Colonic mucosa (tissue), 4 donors: Measurements from ENCODE around the gene TRPM2. TPM values are rescaled to one million over a fixed set of nuclear protein-coding genes. Genes with fewer than 3 reads are reported as not detected.

Experiments
- DNase-seq: peaks from one replicate; pipeline ENCODE4 v3.0.0-alpha.2; 2020
- H3K27ac ChIP-seq: fragments of 200-600 bp; one replicate; pipeline ENCODE4 v1.8.0; 2021
- H3K27me3 ChIP-seq: fragments of 200-600 bp; one replicate; pipeline ENCODE4 v1.8.0; 2021
- H3K36me3 ChIP-seq: fragments of 200-600 bp; one replicate; pipeline ENCODE4 v1.8.0; 2021
- H3K4me1 ChIP-seq: fragments of 200-600 bp; one replicate; pipeline ENCODE4 v1.8.0; 2021; ENCODE audit warnings: mild to moderate bottlenecking
- H3K4me3 ChIP-seq: fragments of 200-600 bp; one replicate; pipeline ENCODE4 v1.8.0; 2021
- H3K9ac ChIP-seq, 2 donors: one replicate each; pipeline ENCODE4 v1.7.0; 2013; ENCODE audit warnings: control low read depth in 2 of 2, low read depth in 2 of 2, low read length in 2 of 2
- H3K9me3 ChIP-seq: fragments of 200-600 bp; one replicate; pipeline ENCODE4 v1.8.0; 2021
- intact Hi-C: fragments of 100-400 bp; cut with DNase I; formaldehyde crosslinking; loops from one replicate; pipeline ENCODE4 v1.14.1; 2022
- total RNA-seq, 2 donors: library from RNA; stranded (reverse); fragmentation: NEBNext Ultra II Directional in 1 of 2; extraction: Animal tissue kit (Norgen Biotek cat#: 25700) in 1 of 2; gene quantifications; one replicate each; pipeline ENCODE4 v1.2.1, GENCODE V29; 2021
- TF ChIP-seq, protein P1 (sequence below): fragments of 200-600 bp; IDR thresholded peaks from one replicate; pipeline ENCODE4 v1.8.0; 2022; ENCODE audit warnings: antibody characterized with exemption, mild to moderate bottlenecking
- donor health status: healthy.
- donor health status: DM: no; HTN: no; CAD: no.
- donor health status: DM: no; HTN: no; CAD: no.

TRPM2 gene
- total RNA-seq, 2 donors from 2014 or later = 2.6 to 4.2 TPM

- Histone ChIP-seq H3K36me3 (peaks cover 15% of the 10 kb centered on the region), H3K4me3 (no peak overlapping the region), H3K27me3 (no peaks in the 10 kb centered on the region), H3K27ac (no peak overlapping the region), H3K9me3 (no peaks in the 10 kb centered on the region), H3K9ac (no peak overlapping the region), H3K4me1 (no peaks in the 10 kb centered on the region)
- intact Hi-C loops = no loop called here
- DNase-seq = no peak
- TF ChIP-seq, protein P1, sequence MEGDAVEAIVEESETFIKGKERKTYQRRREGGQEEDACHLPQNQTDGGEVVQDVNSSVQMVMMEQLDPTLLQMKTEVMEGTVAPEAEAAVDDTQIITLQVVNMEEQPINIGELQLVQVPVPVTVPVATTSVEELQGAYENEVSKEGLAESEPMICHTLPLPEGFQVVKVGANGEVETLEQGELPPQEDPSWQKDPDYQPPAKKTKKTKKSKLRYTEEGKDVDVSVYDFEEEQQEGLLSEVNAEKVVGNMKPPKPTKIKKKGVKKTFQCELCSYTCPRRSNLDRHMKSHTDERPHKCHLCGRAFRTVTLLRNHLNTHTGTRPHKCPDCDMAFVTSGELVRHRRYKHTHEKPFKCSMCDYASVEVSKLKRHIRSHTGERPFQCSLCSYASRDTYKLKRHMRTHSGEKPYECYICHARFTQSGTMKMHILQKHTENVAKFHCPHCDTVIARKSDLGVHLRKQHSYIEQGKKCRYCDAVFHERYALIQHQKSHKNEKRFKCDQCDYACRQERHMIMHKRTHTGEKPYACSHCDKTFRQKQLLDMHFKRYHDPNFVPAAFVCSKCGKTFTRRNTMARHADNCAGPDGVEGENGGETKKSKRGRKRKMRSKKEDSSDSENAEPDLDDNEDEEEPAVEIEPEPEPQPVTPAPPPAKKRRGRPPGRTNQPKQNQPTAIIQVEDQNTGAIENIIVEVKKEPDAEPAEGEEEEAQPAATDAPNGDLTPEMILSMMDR = no peak
Observed at GRCh38 chr21:44318489-44319285, 34.7 kb upstream of the TRPM2 start.

GRCh38 chr21:44319407-44320065, 33.9 kb upstream of the TRPM2 start:
- H3K9me3 ChIP-seq = no peaks in the 10 kb centered on the region
- H3K27me3 ChIP-seq = no peaks in the 10 kb centered on the region
- no peak overlapping the region for H3K4me3 ChIP-seq
- no peaks in the 10 kb centered on the region for H3K4me1 ChIP-seq
- intact Hi-C loops = no loop called here
- DNase-seq = no peak
- no peak overlapping the region for H3K9ac ChIP-seq
- TF ChIP-seq, protein P1 = no peak
- H3K36me3 ChIP-seq = peaks cover 18% of the 10 kb centered on the region
- no peak overlapping the region for H3K27ac ChIP-seq

- no peaks in the 10 kb centered on the region for H3K4me1 ChIP-seq
- no peak overlapping the region for H3K9ac ChIP-seq
- TF ChIP-seq, protein P1 = no peak
- no peak overlapping the region for H3K4me3 ChIP-seq
- H3K36me3 ChIP-seq = peaks cover 20% of the 10 kb centered on the region
- H3K27ac ChIP-seq = no peak overlapping the region
- intact Hi-C loops = no loop called here
- H3K27me3 ChIP-seq = no peaks in the 10 kb centered on the region
- no peaks in the 10 kb centered on the region for H3K9me3 ChIP-seq
- no peak for DNase-seq
Observed at GRCh38 chr21:44320847-44321246, 32.6 kb upstream of the TRPM2 start.

GRCh38 chr21:44321846-44322450, 31.5 kb upstream of the TRPM2 start:
- Histone ChIP-seq H3K36me3 (peaks cover 20% of the 10 kb centered on the region), H3K27me3 (no peaks in the 10 kb centered on the region), H3K4me3 (no peak overlapping the region), H3K27ac (no peak overlapping the region), H3K9me3 (no peaks in the 10 kb centered on the region), H3K9ac (no peak overlapping the region), H3K4me1 (no peaks in the 10 kb centered on the region)
- TF ChIP-seq, protein P1 = no peak
- no peak for DNase-seq
- intact Hi-C loops = no loop called here

- Histone ChIP-seq H3K4me1 (no peaks in the 10 kb centered on the region), H3K27me3 (no peaks in the 10 kb centered on the region), H3K36me3 (peaks cover 20% of the 10 kb centered on the region), H3K27ac (no peak overlapping the region), H3K4me3 (no peak overlapping the region), H3K9me3 (no peaks in the 10 kb centered on the region), H3K9ac (no peak overlapping the region)
- intact Hi-C loops = no loop called here
- DNase-seq = no peak
- TF ChIP-seq, protein P1 = no peak
Observed at GRCh38 chr21:44322621-44323325, 30.6 kb upstream of the TRPM2 start.
